Natural killer cell (primary cell): Measurements from ENCODE around the gene GRB2. TPM values are rescaled to one million over a fixed set of nuclear protein-coding genes. Genes with fewer than 3 reads are reported as not detected.

ENCODE experiments used
- ATAC-seq, 3 donors: fragments of 150-1000 bp in 2 of 3; fragments of 200-7000 bp in 1 of 3; cut with Tn5 transposase; 1 replicate in 1 of 3; 2 replicates in 2 of 3; pipeline ENCODE4 v1.10.0; 2021; ENCODE audit warnings: mild to moderate bottlenecking in 2 of 3, moderate library complexity in 2 of 3
- DNase-seq, 2 donors: peaks; one replicate each; pipeline versions ENCODE4 v3.0.0 to v3.0.0-alpha.2; 2013 to 2021; ENCODE audit warnings: mixed read lengths in 1 of 2
- H3K27ac ChIP-seq: one replicate; pipeline ENCODE4 v1.5.1; 2013; ENCODE audit warnings: mild to moderate bottlenecking, low read length
- H3K27me3 ChIP-seq: one replicate; pipeline ENCODE4 v1.6.1; 2013; ENCODE audit warnings: low read length; ENCODE audit not compliant: control insufficient read depth, insufficient read depth
- H3K36me3 ChIP-seq: one replicate; pipeline ENCODE4 v1.6.1; 2013; ENCODE audit warnings: low read length; ENCODE audit not compliant: control insufficient read depth, insufficient read depth
- H3K4me1 ChIP-seq: one replicate; pipeline ENCODE4 v1.6.1; 2013; ENCODE audit warnings: low read length; ENCODE audit not compliant: control insufficient read depth, insufficient read depth
- H3K4me3 ChIP-seq: one replicate; pipeline ENCODE4 v1.5.1; 2013; ENCODE audit warnings: low read length
- H3K9me3 ChIP-seq: one replicate; pipeline ENCODE4 v1.6.1; 2013; ENCODE audit warnings: low read length; ENCODE audit not compliant: control insufficient read depth, insufficient read depth
- H3K27ac Mint-ChIP-seq, 2 donors: one replicate each; pipeline ENCODE4 v1.8.0; 2022; ENCODE audit warnings: mild to moderate bottlenecking in 2 of 2, mixed read lengths in 2 of 2, moderate library complexity in 1 of 2
- H3K27me3 Mint-ChIP-seq, 2 donors: one replicate each; pipeline ENCODE4 v1.8.0; 2022; ENCODE audit warnings: low read depth in 2 of 2, mixed read lengths in 2 of 2
- H3K36me3 Mint-ChIP-seq: one replicate; pipeline ENCODE4 v1.8.0; 2022; ENCODE audit warnings: mixed read lengths
- H3K4me1 Mint-ChIP-seq, 2 donors: one replicate each; pipeline ENCODE4 v1.8.0; 2022; ENCODE audit warnings: mixed read lengths in 2 of 2
- H3K4me3 Mint-ChIP-seq: one replicate; pipeline ENCODE4 v1.8.0; 2022; ENCODE audit warnings: mild to moderate bottlenecking, moderate library complexity, mixed read lengths
- H3K9me3 Mint-ChIP-seq, 2 donors: one replicate each; pipeline ENCODE4 v1.8.0; 2022; ENCODE audit warnings: mixed read lengths in 2 of 2
- WGBS: methylation state at CpG from one replicate; pipeline ENCODE4 v1.1.7; 2013; ENCODE audit warnings: missing lambda C conversion rate; ENCODE audit not compliant: insufficient coverage; 5-methylcytosine and 5-hydroxymethylcytosine counted together
- intact Hi-C: fragments of 100-400 bp; cut with micrococcal nuclease; formaldehyde crosslinking; loops from one replicate; pipeline ENCODE4 v1.14.2; 2022
- total RNA-seq, 4 donors: library from RNA; stranded (reverse); fragments of 120-200 nt in 1 of 4; gene quantifications; one replicate each; pipeline versions ENCODE4 v1.2.3 to v1.2.4, GENCODE V29; 2013 to 2022
- TF ChIP-seq, protein P1 (sequence below): fragments of 200-600 bp; IDR thresholded peaks from one replicate; pipeline ENCODE4 v1.8.0; 2022; ENCODE audit warnings: antibody characterized with exemption

Gene GRB2
- total RNA-seq, 3 donors from 2014 or later (not counting 1 experiment from before 2014, with no cell fraction given), result 115 to 142 (median 116) TPM

DNA sequence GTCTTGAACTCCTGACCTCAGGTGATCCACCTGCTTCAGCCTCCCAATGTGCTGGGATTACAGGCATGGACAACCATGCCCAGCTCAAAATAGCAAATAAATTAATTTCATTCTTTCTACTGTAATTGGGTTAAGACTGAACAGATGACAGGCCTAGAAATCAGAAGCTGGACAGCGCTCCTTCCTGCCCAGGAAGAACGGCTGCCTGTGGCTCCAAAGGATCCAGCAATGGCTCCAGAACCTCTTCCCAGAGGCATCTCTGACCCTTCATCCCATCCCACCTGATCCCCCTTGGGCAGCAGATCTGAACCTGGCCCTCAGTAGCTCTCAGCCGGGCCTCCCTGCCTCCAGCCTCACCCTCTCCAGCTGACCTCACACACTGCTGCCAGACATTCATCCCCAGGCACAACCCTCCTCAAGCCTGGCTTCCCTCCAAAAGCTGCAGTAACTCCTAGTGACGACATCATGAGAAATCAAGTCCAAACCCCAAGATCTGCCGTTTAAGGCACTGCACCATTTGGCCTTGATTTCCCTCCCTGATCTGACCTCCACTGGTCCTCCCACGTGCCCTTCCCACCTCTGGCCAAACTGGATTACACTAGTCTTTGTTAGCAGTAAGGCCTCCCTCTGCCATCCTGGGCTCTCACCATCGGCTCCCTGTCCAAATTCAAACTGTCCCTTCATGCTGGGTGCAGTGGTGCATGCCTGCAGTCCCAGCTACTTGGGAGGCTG is 131.3 kb downstream of the GRB2 start:
- Histone ChIP-seq H3K27ac (no peak overlapping the region), H3K4me3 (no peak overlapping the region), H3K9me3 (no peaks in the 10 kb centered on the region), H3K27me3 (no peaks in the 10 kb centered on the region), H3K36me3 (peaks cover 10% of the 10 kb centered on the region), H3K4me1 (peaks cover 32% of the 10 kb centered on the region)
- no peak for ATAC-seq
- Mint-ChIP-seq H3K36me3 (no peaks in the 10 kb centered on the region), H3K27ac (peak overlapping the region in 1 of 2 donors; percentile 72), H3K4me3 (peak overlapping the region; percentile 45), H3K9me3 (no peaks in the 10 kb centered on the region), H3K4me1 (peaks cover 7 to 21% of the 10 kb centered on the region in 2 donors), H3K27me3 (no peaks in the 10 kb centered on the region)
- 94% methylated on average over 7 of the region's 7 CpGs for WGBS
- TF ChIP-seq, protein P1, sequence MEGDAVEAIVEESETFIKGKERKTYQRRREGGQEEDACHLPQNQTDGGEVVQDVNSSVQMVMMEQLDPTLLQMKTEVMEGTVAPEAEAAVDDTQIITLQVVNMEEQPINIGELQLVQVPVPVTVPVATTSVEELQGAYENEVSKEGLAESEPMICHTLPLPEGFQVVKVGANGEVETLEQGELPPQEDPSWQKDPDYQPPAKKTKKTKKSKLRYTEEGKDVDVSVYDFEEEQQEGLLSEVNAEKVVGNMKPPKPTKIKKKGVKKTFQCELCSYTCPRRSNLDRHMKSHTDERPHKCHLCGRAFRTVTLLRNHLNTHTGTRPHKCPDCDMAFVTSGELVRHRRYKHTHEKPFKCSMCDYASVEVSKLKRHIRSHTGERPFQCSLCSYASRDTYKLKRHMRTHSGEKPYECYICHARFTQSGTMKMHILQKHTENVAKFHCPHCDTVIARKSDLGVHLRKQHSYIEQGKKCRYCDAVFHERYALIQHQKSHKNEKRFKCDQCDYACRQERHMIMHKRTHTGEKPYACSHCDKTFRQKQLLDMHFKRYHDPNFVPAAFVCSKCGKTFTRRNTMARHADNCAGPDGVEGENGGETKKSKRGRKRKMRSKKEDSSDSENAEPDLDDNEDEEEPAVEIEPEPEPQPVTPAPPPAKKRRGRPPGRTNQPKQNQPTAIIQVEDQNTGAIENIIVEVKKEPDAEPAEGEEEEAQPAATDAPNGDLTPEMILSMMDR, result no peak
- DNase-seq, result peak in 1 of 2 donors; percentile 3
- intact Hi-C loops, result no loop called here

DNA sequence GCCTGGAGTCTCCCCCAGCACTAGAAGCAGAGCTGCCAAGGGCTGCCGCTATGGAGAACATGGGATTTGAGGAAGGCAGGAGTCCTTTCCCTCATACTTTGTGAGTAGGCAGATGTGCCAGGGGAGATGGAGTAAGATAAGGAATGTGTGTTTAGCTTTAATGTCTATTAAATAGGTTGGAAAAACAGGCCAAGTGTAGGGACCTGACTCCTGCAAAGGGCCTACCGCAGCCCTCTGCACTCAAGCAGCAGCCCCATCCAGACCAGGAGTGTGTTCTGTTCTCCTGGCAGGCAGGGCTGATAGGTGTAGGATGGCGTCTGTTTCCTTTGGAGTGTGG is 132.7 kb downstream of the GRB2 start:
- H3K9me3 ChIP-seq, result no peaks in the 10 kb centered on the region
- Mint-ChIP-seq H3K4me1 (peaks cover 10 to 25% of the 10 kb centered on the region in 2 donors), H3K4me3 (peak overlapping the region; percentile 28), H3K9me3 (no peaks in the 10 kb centered on the region), H3K27me3 (no peaks in the 10 kb centered on the region), H3K36me3 (no peaks in the 10 kb centered on the region), H3K27ac (peak overlapping the region in 1 of 2 donors; percentile 81)
- no peak overlapping the region for H3K4me3 ChIP-seq
- intact Hi-C loops, result no loop called here
- DNase-seq (peak in 1 of 2 donors; percentile 11), ATAC-seq (no peak)
- TF ChIP-seq, protein P1, result no peak
- WGBS, result 88% methylated on average over 3 of the region's 3 CpGs
- H3K27me3 ChIP-seq, result no peaks in the 10 kb centered on the region
- H3K4me1 ChIP-seq, result peaks cover 35% of the 10 kb centered on the region
- H3K27ac ChIP-seq, result no peak overlapping the region
- peaks cover 10% of the 10 kb centered on the region for H3K36me3 ChIP-seq

DNA sequence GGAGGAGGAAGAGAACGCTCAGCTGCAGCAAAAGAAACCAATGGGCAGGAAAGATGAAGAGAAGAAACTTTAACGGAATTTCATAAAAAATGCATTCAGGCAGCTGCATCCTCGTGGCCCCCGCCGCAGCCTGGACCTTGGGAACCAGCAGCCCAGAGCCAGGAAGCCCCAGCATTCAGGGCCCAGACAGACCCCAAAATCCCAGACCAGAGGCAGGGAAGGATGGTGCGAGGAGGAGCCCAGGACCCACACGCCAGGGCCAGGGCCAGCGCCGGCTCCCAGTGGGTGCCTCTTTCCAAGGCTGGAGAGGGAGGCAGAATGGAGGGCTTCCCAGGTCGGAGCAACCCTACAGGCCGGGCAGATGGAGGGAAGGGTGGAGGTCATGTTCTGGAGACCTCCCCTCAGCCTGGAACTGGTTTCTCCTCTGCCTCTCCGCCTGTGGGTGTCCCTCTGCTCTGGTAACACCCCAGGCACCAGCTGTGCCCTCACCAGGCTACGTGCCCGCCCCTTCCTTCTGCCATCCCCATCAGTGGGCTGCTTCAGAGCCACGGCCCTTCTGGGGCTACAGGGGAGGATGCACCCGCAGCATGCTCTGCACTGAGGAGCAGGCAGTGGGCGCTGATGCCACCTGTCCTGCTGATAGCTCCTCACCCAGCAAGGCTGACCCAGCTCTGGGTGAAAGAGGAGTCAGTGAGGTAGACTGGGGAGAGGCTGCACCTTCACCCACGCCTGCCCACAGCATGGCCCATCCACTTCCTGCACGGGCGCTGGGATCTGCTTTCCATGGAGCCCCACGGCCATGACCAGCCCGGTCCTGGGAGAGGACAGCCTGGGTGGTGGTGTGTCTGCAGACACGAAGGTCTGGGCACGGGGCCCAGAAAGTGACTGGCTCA is 133.3 kb downstream of the GRB2 start:
- DNase-seq (peak in 1 of 2 donors; percentile 28), ATAC-seq (no peak)
- Mint-ChIP-seq H3K27ac (peak overlapping the region; percentile 81 to 91), H3K4me1 (peaks cover 10 to 25% of the 10 kb centered on the region in 2 donors), H3K27me3 (no peaks in the 10 kb centered on the region), H3K4me3 (peak overlapping the region; percentile 88), H3K9me3 (no peaks in the 10 kb centered on the region), H3K36me3 (no peaks in the 10 kb centered on the region)
- peaks cover 7% of the 10 kb centered on the region for H3K36me3 ChIP-seq
- no peaks in the 10 kb centered on the region for H3K27me3 ChIP-seq
- peak overlapping the region; percentile 91 for H3K27ac ChIP-seq
- intact Hi-C loops, result loop anchor here (1.0 kb wide), 1 partner anchor 17 kb away; the partner anchor contains the start of gene SLC25A19
- H3K9me3 ChIP-seq, result no peaks in the 10 kb centered on the region
- 62% methylated on average over 24 of the region's 24 CpGs for WGBS
- H3K4me3 ChIP-seq, result peak overlapping the region; percentile 81
- TF ChIP-seq, protein P1, result no peak
- H3K4me1 ChIP-seq, result peaks cover 39% of the 10 kb centered on the region
